Prostate gland (tissue), 2 donors: Measurements from ENCODE around the gene CCER1. TPM values are rescaled to one million over a fixed set of nuclear protein-coding genes. Genes with fewer than 3 reads are reported as not detected.
"Not testable (repeated sequence)": the region's sequence is repeated elsewhere in the genome, so short reads cannot be mapped to it uniquely, and the experiment has no call there.

Source experiments
- DNase-seq: peaks from one replicate; pipeline ENCODE4 v3.0.0-alpha.2; 2019; ENCODE audit warnings: low spot score
- H3K27ac ChIP-seq, 2 donors: fragments of 200-600 bp; sonication (generic); 2 replicates each; pipeline ENCODE4 v1.5.1; 2017 to 2019
- H3K27me3 ChIP-seq: fragments of 200-600 bp; sonication (generic); replicated peaks from 2 replicates; pipeline ENCODE4 v1.5.1; 2019; ENCODE audit not compliant: insufficient read depth
- H3K36me3 ChIP-seq, 2 donors: fragments of 200-600 bp; sonication (generic); 1 replicate in 1 of 2; 2 replicates in 1 of 2; pipeline versions ENCODE4 v1.5.1 to v1.8.1; 2017 to 2019
- H3K4me1 ChIP-seq: fragments of 200-600 bp; sonication (generic); replicated peaks from 2 replicates; pipeline ENCODE4 v1.5.1; 2019
- H3K4me3 ChIP-seq, 2 donors: fragments of 200-600 bp; sonication (generic); 2 replicates each; pipeline ENCODE4 v1.5.1; 2017 to 2019
- H3K9me3 ChIP-seq: fragments of 200-600 bp; sonication (generic); 2 replicates; pipeline ENCODE4 v1.5.1; 2017
- CTCF ChIP-seq, 4 experiments: fragments of 200-600 bp in 2 of 4; fragments of 450-650 bp in 2 of 4; sonication (generic) in 2 of 4; IDR thresholded peaks; 1 replicate in 3 of 4; 2 replicates in 1 of 4; pipeline ENCODE4 v1.5.1; 2016 to 2019; ENCODE audit warnings: antibody characterized with exemption in 4 of 4, mild to moderate bottlenecking in 2 of 4, moderate library complexity in 2 of 4
- POLR2A ChIP-seq: fragments of 450-650 bp; IDR thresholded peaks from one replicate; pipeline ENCODE4 v1.6.1; 2016; ENCODE audit warnings: antibody characterized with exemption, mild to moderate bottlenecking
- POLR2AphosphoS5 ChIP-seq: sonication (generic); formaldehyde crosslinking; IDR thresholded peaks from one replicate; pipeline ENCODE4 v1.6.1; 2017; ENCODE audit warnings: antibody characterized with exemption
- WGBS: methylation state at CpG from one replicate; pipeline ENCODE4 v1.1.5; 2018; 5-methylcytosine and 5-hydroxymethylcytosine counted together
- intact Hi-C: fragments of 100-400 bp; cut with DNase I; formaldehyde crosslinking; loops from one replicate; pipeline ENCODE4 v1.14.2; 2022
- total RNA-seq, 2 donors: library from RNA; depleted of rRNA; stranded (reverse); fragments of >200 nt; gene quantifications; one replicate each; pipeline ENCODE4 v1.1.0, GENCODE V29; 2016

The CCER1 gene
- total RNA-seq, 2 donors from 2014 or later, result 3.0 TPM; not detected in 1

- H3K9me3 ChIP-seq, result no peaks in the 10 kb centered on the region
- 100% methylated on average over 1 of the region's 1 CpG for WGBS
- no peak overlapping the region for H3K27ac ChIP-seq
- TF ChIP-seq POLR2AphosphoS5 (no peak), POLR2A (no peak), CTCF (IDR thresholded peaks at IDR 0.05) (no peak)
- H3K4me3 ChIP-seq, result no peak overlapping the region
- intact Hi-C loops, result no loop called here
- H3K36me3 ChIP-seq, result no peaks in the 10 kb centered on the region
- DNase-seq, result no peak
- no peaks in the 10 kb centered on the region for H3K27me3 ChIP-seq
- no peaks in the 10 kb centered on the region for H3K4me1 ChIP-seq
Measured at GRCh38 chr12:90987101-90987500, 32.1 kb upstream of the CCER1 start.

GRCh38 chr12:90985331-90985730 lies 30.4 kb upstream of the CCER1 start:
- intact Hi-C loops, H3K27me3 ChIP-seq, H3K27ac ChIP-seq, H3K4me1 ChIP-seq, H3K36me3 ChIP-seq, H3K9me3 ChIP-seq, DNase-seq, H3K4me3 ChIP-seq: not testable (repeated sequence)
- WGBS, result 95% methylated on average over 3 of the region's 3 CpGs

GRCh38 chr12:90984114-90984513 lies 29.1 kb upstream of the CCER1 start:
- Histone ChIP-seq H3K27ac (no peak overlapping the region), H3K4me1 (no peaks in the 10 kb centered on the region), H3K4me3 (no peak overlapping the region), H3K36me3 (no peaks in the 10 kb centered on the region), H3K9me3 (no peaks in the 10 kb centered on the region), H3K27me3 (no peaks in the 10 kb centered on the region)
- 92% methylated on average over 3 of the region's 3 CpGs for WGBS
- TF ChIP-seq CTCF (IDR thresholded peaks at IDR 0.05) (no peak), POLR2A (no peak), POLR2AphosphoS5 (no peak)
- intact Hi-C loops, result loop anchor here (5.0 kb wide), 1 partner anchor 193 kb away; no protein-coding TSS in a partner anchor
- no peak for DNase-seq

GRCh38 chr12:90982170-90982569 lies 27.2 kb upstream of the CCER1 start:
- TF ChIP-seq POLR2A (no peak), CTCF (IDR thresholded peaks at IDR 0.05) (no peak), POLR2AphosphoS5 (no peak)
- Histone ChIP-seq H3K27me3 (no peaks in the 10 kb centered on the region), H3K27ac (no peak overlapping the region), H3K9me3 (no peaks in the 10 kb centered on the region), H3K36me3 (no peaks in the 10 kb centered on the region), H3K4me1 (no peaks in the 10 kb centered on the region), H3K4me3 (no peak overlapping the region)
- 97% methylated on average over 1 of the region's 1 CpG for WGBS
- DNase-seq, result no peak
- intact Hi-C loops, result loop anchor here (5.0 kb wide), 1 partner anchor 195 kb away; no protein-coding TSS in a partner anchor

GRCh38 chr12:90979951-90980350 lies 25.0 kb upstream of the CCER1 start:
- H3K9me3 ChIP-seq, result no peaks in the 10 kb centered on the region
- no peak overlapping the region for H3K4me3 ChIP-seq
- no peaks in the 10 kb centered on the region for H3K4me1 ChIP-seq
- H3K27me3 ChIP-seq, result no peaks in the 10 kb centered on the region
- no peak for DNase-seq
- WGBS, result 72% methylated on average over 3 of the region's 3 CpGs
- H3K27ac ChIP-seq, result no peak overlapping the region
- intact Hi-C loops, result loop anchor here (5.0 kb wide), 2 partner anchors 197 to 377 kb away; no protein-coding TSS in a partner anchor
- TF ChIP-seq CTCF (IDR thresholded peaks at IDR 0.05) (no peak), POLR2AphosphoS5 (no peak), POLR2A (no peak)
- H3K36me3 ChIP-seq, result no peaks in the 10 kb centered on the region
